Astrocyte (in vitro differentiated cells and primary cell): ENCODE measurements around the gene ANKLE1.

Source experiments
- CTCF ChIP-seq: IDR thresholded peaks from 2 replicates; pipeline ENCODE4 v1.5.1; 2011; ENCODE audit warnings: low read depth, mild to moderate bottlenecking, inconsistent platforms, low read length, moderate library complexity; ENCODE audit not compliant: insufficient read depth
- EZH2 ChIP-seq: IDR thresholded peaks from 2 replicates; pipeline ENCODE4 v1.6.1; 2012; ENCODE audit warnings: mild to moderate bottlenecking, low read length, inconsistent platforms; ENCODE audit not compliant: insufficient read depth

DNA sequence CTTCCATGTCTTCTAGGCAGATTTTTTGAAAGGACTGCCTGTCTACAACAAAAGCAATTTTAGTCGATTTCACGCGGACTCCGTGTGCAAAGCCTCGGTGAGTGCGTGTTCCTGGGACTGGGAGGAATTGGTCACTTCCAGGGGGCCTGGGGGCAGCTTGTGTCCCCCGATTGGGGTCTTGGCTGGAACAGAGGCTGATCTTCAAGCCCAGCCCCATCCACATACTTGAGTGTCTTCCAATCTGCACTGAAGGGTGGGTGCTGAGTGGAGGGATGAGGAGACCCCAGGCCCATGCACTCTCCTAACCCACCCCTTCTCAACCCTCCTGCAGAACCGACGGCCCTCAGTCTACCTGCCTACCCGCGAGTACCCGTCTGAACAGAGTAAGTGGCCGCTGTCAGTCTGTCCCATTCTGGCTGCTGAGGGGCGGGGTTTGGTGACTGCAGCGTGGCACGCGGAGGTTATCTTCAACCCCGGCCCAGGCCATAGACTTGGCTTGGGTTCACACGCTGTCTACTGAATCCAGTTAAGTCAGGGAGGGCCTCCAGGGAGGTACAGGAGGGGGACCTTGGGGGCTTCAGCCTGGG, 32.4 kb downstream of the ANKLE1 start:
- TF ChIP-seq CTCF, result no peak
- TF ChIP-seq EZH2, result no peak
